Measurements from ENCODE around the gene DNAH10.

The DNAH10 gene

GRCh38 chr12:123962513-123962912 is 200.4 kb downstream of the DNAH10 start:
- DNase-seq (ENCODE audit: low read depth in 3 of 3, low spot score in 1 of 3): no peak

- no peak for DNase-seq (ENCODE audit: low read depth in 3 of 3, low spot score in 1 of 3)
Observed at GRCh38 chr12:123963821-123964220, 201.7 kb downstream of the DNAH10 start.

- no peak for DNase-seq (ENCODE audit: low read depth in 3 of 3, low spot score in 1 of 3)
Observed at GRCh38 chr12:123965382-123965781, 203.3 kb downstream of the DNAH10 start.

GRCh38 chr12:123966596-123966995 is 204.5 kb downstream of the DNAH10 start:
- DNase-seq (ENCODE audit: low read depth in 3 of 3, low spot score in 1 of 3): no peak

GRCh38 chr12:123967121-123967586 is 205.1 kb downstream of the DNAH10 start:
- no peak for DNase-seq (ENCODE audit: low read depth in 3 of 3, low spot score in 1 of 3)

GRCh38 chr12:123971449-123971769 is 209.3 kb downstream of the DNAH10 start:
- no peak for DNase-seq (ENCODE audit: low read depth in 3 of 3, low spot score in 1 of 3)

- DNase-seq (ENCODE audit: low read depth in 3 of 3, low spot score in 1 of 3): peak in 2 of 3 donors; percentile 2 to 6
Observed at GRCh38 chr12:123971770-123972456, 209.8 kb downstream of the DNAH10 start.

GRCh38 chr12:123972457-123973401 is 210.6 kb downstream of the DNAH10 start, which contains the start of the genes CCDC92 and ZNF664:
CCDC92 (minus strand) TSS chr12:123972831; CDS start chr12:123944305, 28,526 bp downstream.
ZNF664 (plus strand) TSS chr12:123973215; CDS start chr12:124012145, 38,930 bp downstream.
- DNase-seq (ENCODE audit: low read depth in 3 of 3, low spot score in 1 of 3): peak; percentile 92 to 93 (median 93)

GRCh38 chr12:123973552-123974341 is 211.6 kb downstream of the DNAH10 start:
- peak in 2 of 3 donors; percentile 5 to 27 for DNase-seq (ENCODE audit: low read depth in 3 of 3, low spot score in 1 of 3)

GRCh38 chr12:123976227-123976826 is 214.2 kb downstream of the DNAH10 start:
- DNase-seq (ENCODE audit: low read depth in 3 of 3, low spot score in 1 of 3): no peak

GRCh38 chr12:123979566-123979965 is 217.5 kb downstream of the DNAH10 start:
- no peak for DNase-seq (ENCODE audit: low read depth in 3 of 3, low spot score in 1 of 3)

GRCh38 chr12:123982269-123982668 is 220.2 kb downstream of the DNAH10 start:
- DNase-seq (ENCODE audit: low read depth in 3 of 3, low spot score in 1 of 3): no peak

GRCh38 chr12:123983822-123984485 is 221.9 kb downstream of the DNAH10 start:
- DNase-seq (ENCODE audit: low read depth in 3 of 3, low spot score in 1 of 3): peak in 1 of 3 donors; percentile 14

- no peak for DNase-seq (ENCODE audit: low read depth in 3 of 3, low spot score in 1 of 3)
Observed at GRCh38 chr12:123984903-123985302, 222.8 kb downstream of the DNAH10 start.

Measured in stimulated activated CD4-positive, alpha-beta T cell treated with anti-CD3 and anti-CD28 coated beads, TNF-alpha, amount 100 ng/mL, for 1 hour (primary cell).